CD1c-positive myeloid dendritic cell (primary cell): ENCODE results near the gene RNF208.

Experiments used
- DNase-seq: peaks from one replicate; pipeline ENCODE4 v3.0.0-alpha.2; 2016; ENCODE audit errors: extremely low spot score

Gene RNF208

GRCh38 chr9:137214620-137215019, 7.4 kb downstream of the RNF208 start:
- no peak for DNase-seq

- no peak for DNase-seq
These were observed 8.6 kb downstream of the RNF208 start for GRCh38 chr9:137213160-137214060.

- DNase-seq = no peak
These were observed 9.5 kb downstream of the RNF208 start for GRCh38 chr9:137212520-137212919.

GRCh38 chr9:137211532-137211931, 10.5 kb downstream of the RNF208 start:
- no peak for DNase-seq

- no peak for DNase-seq
These were observed 15.4 kb downstream of the RNF208 start for GRCh38 chr9:137206602-137207001.

- DNase-seq = peak; percentile 96
These were observed 16.6 kb downstream of the RNF208 start, which contains the start of the genes NDOR1 and TMEM203 for GRCh38 chr9:137205126-137206069. Gene NDOR1 (plus strand): TSS chr9:137205700. CDS start chr9:137205778, 78 bp downstream. Gene TMEM203 (minus strand): TSS chr9:137205648. CDS start chr9:137205414, 234 bp downstream.

GRCh38 chr9:137204731-137205125, 17.3 kb downstream of the RNF208 start:
- no peak for DNase-seq

- no peak for DNase-seq
These were observed 19.1 kb downstream of the RNF208 start for GRCh38 chr9:137202966-137203365.

GRCh38 chr9:137201205-137201868, 20.7 kb downstream of the RNF208 start:
- no peak for DNase-seq

GRCh38 chr9:137200311-137201204, 21.5 kb downstream of the RNF208 start, which contains the start of gene TPRN:
Gene TPRN (minus strand): TSS chr9:137200741. CDS start chr9:137200711, 30 bp downstream.
- DNase-seq = peak; percentile 99

GRCh38 chr9:137199411-137200121, 22.5 kb downstream of the RNF208 start:
- no peak for DNase-seq

- no peak for DNase-seq
These were observed 23.1 kb downstream of the RNF208 start for GRCh38 chr9:137198902-137199283.

- DNase-seq = no peak
These were observed 23.8 kb downstream of the RNF208 start for GRCh38 chr9:137198051-137198901.

- DNase-seq = no peak
These were observed 26.4 kb downstream of the RNF208 start for GRCh38 chr9:137195525-137196220.

GRCh38 chr9:137194909-137195308, 27.1 kb downstream of the RNF208 start:
- DNase-seq = no peak

GRCh38 chr9:137194388-137194787, 27.7 kb downstream of the RNF208 start:
- DNase-seq = no peak

- no peak for DNase-seq
These were observed 28.3 kb downstream of the RNF208 start for GRCh38 chr9:137193771-137194170.

- DNase-seq = no peak
These were observed 29.2 kb downstream of the RNF208 start for GRCh38 chr9:137192859-137193258.
